ENCODE measurements around the gene ABI3.
"Not testable (repeated sequence)": the region's sequence is repeated elsewhere in the genome, so short reads cannot be mapped to it uniquely, and the experiment has no call there.

The ABI3 gene

GRCh38 chr17:49170216-49170615, 40.3 kb upstream of the ABI3 start:
- no peaks in the 10 kb centered on the region for H4K20me1 ChIP-seq (ENCODE audit: low read depth, low read length)
- H3K36me3 ChIP-seq (ENCODE audit: low read length), result no peaks in the 10 kb centered on the region
- no peaks in the 10 kb centered on the region for H3K79me2 ChIP-seq (ENCODE audit: insufficient read depth, low read length)
- no peaks in the 10 kb centered on the region for H3K27me3 ChIP-seq (ENCODE audit: low read length)
- no peak for TF ChIP-seq EZH2phosphoT487 (conservative IDR thresholded peaks at IDR 0.05; ENCODE audit: low read length)
- TF ChIP-seq, protein P1, sequence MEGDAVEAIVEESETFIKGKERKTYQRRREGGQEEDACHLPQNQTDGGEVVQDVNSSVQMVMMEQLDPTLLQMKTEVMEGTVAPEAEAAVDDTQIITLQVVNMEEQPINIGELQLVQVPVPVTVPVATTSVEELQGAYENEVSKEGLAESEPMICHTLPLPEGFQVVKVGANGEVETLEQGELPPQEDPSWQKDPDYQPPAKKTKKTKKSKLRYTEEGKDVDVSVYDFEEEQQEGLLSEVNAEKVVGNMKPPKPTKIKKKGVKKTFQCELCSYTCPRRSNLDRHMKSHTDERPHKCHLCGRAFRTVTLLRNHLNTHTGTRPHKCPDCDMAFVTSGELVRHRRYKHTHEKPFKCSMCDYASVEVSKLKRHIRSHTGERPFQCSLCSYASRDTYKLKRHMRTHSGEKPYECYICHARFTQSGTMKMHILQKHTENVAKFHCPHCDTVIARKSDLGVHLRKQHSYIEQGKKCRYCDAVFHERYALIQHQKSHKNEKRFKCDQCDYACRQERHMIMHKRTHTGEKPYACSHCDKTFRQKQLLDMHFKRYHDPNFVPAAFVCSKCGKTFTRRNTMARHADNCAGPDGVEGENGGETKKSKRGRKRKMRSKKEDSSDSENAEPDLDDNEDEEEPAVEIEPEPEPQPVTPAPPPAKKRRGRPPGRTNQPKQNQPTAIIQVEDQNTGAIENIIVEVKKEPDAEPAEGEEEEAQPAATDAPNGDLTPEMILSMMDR (IDR thresholded peaks at IDR 0.05; ENCODE audit: insufficient read depth, low read length, poor library complexity, severe bottlenecking), result no peak
- no peak overlapping the region for H3K27ac ChIP-seq (ENCODE audit: low read depth, low read length)
- no peak overlapping the region for H3K9ac ChIP-seq (ENCODE audit: low read length)
- H3K9me2 ChIP-seq (replicated peaks; ENCODE audit: insufficient read depth, low read length), result no peaks in the 10 kb centered on the region
- H2AFZ ChIP-seq (ENCODE audit: low read depth, low read length, severe bottlenecking), result no peak overlapping the region
- H3K4me2 ChIP-seq (ENCODE audit: low read depth, low read length, poor library complexity, severe bottlenecking), result no peak overlapping the region
- no peaks in the 10 kb centered on the region for H3K9me3 ChIP-seq (ENCODE audit: insufficient read depth, low read length)
- no peak overlapping the region for H3K4me3 ChIP-seq (ENCODE audit: insufficient read depth, low read length, poor library complexity, severe bottlenecking)
- no peaks in the 10 kb centered on the region for H3F3A ChIP-seq (ENCODE audit: insufficient read depth)

DNA sequence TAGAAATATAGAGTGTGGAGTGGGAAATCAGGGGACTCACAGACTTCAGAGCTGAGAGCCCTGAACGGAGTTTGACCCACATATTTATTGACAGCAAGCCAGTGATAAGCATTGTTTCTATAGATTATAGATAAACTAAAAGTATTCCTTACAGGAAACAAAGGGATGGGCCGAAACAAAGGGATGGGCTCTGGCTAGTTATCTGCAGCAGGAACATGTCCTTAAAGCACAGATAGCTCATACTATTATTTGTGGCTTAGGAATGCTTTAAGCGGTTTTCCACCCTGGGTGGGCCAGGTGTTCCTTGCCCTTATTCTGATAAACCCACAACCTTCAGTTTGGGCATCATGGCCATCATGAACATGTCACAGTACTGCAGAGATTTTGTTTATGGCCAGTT, 39.8 kb upstream of the ABI3 start:
- H3K9me2 ChIP-seq (replicated peaks; ENCODE audit: insufficient read depth, low read length); H3K4me2 ChIP-seq (ENCODE audit: low read depth, low read length, poor library complexity, severe bottlenecking); H3K27me3 ChIP-seq (ENCODE audit: low read length); H3K4me3 ChIP-seq (ENCODE audit: insufficient read depth, low read length, poor library complexity, severe bottlenecking); H3K36me3 ChIP-seq (ENCODE audit: low read length); H3K9ac ChIP-seq (ENCODE audit: low read length); H3K79me2 ChIP-seq (ENCODE audit: insufficient read depth, low read length); H3F3A ChIP-seq (ENCODE audit: insufficient read depth); H2AFZ ChIP-seq (ENCODE audit: low read depth, low read length, severe bottlenecking); H3K9me3 ChIP-seq (ENCODE audit: insufficient read depth, low read length); H3K27ac ChIP-seq (ENCODE audit: low read depth, low read length); H4K20me1 ChIP-seq (ENCODE audit: low read depth, low read length): not testable (repeated sequence)

GRCh38 chr17:49175978-49176377, 34.5 kb upstream of the ABI3 start:
- H3K79me2 ChIP-seq (ENCODE audit: insufficient read depth, low read length), result not testable (repeated sequence)

DNA sequence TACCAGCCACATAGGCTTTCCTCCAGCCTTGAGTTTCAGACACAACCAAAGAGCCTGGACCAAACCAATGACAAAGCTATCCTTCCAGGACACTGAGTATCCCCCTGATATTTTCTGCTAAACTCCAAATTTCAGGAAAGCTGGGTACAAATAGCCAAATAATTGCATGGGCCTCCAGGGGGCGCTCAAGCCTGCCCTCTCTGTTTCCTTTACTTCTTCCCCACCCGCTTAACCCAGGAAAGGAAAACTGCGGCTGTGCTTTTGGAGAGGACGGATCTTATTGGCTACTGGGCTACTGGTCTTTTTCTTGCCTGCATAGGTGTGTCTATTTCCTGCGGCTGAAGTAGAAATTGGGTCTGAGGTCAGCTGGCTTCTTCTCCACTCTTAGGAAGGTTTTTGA, 30.2 kb upstream of the ABI3 start:
- Histone ChIP-seq H3K9me3 (ENCODE audit: insufficient read depth, low read length) (peaks cover 12% of the 10 kb centered on the region; the same call in 1 of the 2 replicates), H3K9me2 (replicated peaks; ENCODE audit: insufficient read depth, low read length) (no peaks in the 10 kb centered on the region), H2AFZ (ENCODE audit: low read depth, low read length, severe bottlenecking) (no peak overlapping the region), H3K9ac (ENCODE audit: low read length) (no peak overlapping the region), H3K79me2 (ENCODE audit: insufficient read depth, low read length) (no peaks in the 10 kb centered on the region), H3K36me3 (ENCODE audit: low read length) (no peaks in the 10 kb centered on the region), H3K4me2 (ENCODE audit: low read depth, low read length, poor library complexity, severe bottlenecking) (no peak overlapping the region), H3F3A (ENCODE audit: insufficient read depth) (no peaks in the 10 kb centered on the region), H4K20me1 (ENCODE audit: low read depth, low read length) (no peaks in the 10 kb centered on the region), H3K4me3 (ENCODE audit: insufficient read depth, low read length, poor library complexity, severe bottlenecking) (no peak overlapping the region), H3K27me3 (ENCODE audit: low read length) (no peaks in the 10 kb centered on the region), H3K27ac (ENCODE audit: low read depth, low read length) (no peak overlapping the region)
- TF ChIP-seq, protein P1 (IDR thresholded peaks at IDR 0.05; ENCODE audit: insufficient read depth, low read length, poor library complexity, severe bottlenecking), result peak; percentile 86
- TF ChIP-seq EZH2phosphoT487 (conservative IDR thresholded peaks at IDR 0.05; ENCODE audit: low read length), result no peak

More at GRCh38 chr17:49175978-49176377, 34.5 kb upstream of the ABI3 start:
- H3K36me3 ChIP-seq (ENCODE audit: low read length); H3K9me2 ChIP-seq (replicated peaks; ENCODE audit: insufficient read depth, low read length); H3K4me2 ChIP-seq (ENCODE audit: low read depth, low read length, poor library complexity, severe bottlenecking); H4K20me1 ChIP-seq (ENCODE audit: low read depth, low read length); H3K9me3 ChIP-seq (ENCODE audit: insufficient read depth, low read length); H3K27ac ChIP-seq (ENCODE audit: low read depth, low read length); H3K4me3 ChIP-seq (ENCODE audit: insufficient read depth, low read length, poor library complexity, severe bottlenecking); H3F3A ChIP-seq (ENCODE audit: insufficient read depth); H2AFZ ChIP-seq (ENCODE audit: low read depth, low read length, severe bottlenecking); H3K27me3 ChIP-seq (ENCODE audit: low read length); H3K9ac ChIP-seq (ENCODE audit: low read length): not testable (repeated sequence)

Data from SU-DHL-6 (cell line).